ENCODE results near the gene ARHGEF12.

DNA sequence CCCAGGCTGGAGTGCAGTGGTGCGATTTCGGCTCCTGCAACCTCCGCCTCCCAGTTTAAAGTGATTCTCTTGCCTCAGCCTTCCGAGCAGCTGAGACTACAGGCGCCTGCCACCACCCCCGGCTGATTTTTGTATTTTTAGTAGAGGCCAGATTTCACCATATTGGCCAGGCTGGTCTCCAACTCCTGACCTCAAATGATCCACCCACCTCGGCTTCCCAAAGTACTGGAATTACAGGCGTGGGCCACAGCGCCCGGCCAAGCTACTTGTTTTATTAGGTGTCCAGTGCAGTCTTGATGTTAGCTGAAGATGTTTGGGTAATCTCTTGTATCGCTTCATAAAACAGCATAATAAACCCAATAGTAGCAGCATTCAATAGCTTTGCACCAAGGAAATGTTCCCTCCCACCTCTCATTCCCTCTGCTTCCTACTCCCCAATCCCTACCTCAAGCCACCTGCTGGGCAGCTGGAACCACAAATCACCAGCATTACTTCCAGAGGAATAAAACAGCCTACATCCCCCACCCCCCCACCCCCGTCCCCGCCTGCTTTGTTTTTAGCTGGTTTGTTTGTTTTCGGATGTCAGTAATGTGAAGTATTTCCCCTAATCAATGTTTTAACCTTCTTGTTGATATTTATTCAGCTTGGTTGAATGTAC, 164.3 kb downstream of the ARHGEF12 start:
- TF ChIP-seq, protein P1, sequence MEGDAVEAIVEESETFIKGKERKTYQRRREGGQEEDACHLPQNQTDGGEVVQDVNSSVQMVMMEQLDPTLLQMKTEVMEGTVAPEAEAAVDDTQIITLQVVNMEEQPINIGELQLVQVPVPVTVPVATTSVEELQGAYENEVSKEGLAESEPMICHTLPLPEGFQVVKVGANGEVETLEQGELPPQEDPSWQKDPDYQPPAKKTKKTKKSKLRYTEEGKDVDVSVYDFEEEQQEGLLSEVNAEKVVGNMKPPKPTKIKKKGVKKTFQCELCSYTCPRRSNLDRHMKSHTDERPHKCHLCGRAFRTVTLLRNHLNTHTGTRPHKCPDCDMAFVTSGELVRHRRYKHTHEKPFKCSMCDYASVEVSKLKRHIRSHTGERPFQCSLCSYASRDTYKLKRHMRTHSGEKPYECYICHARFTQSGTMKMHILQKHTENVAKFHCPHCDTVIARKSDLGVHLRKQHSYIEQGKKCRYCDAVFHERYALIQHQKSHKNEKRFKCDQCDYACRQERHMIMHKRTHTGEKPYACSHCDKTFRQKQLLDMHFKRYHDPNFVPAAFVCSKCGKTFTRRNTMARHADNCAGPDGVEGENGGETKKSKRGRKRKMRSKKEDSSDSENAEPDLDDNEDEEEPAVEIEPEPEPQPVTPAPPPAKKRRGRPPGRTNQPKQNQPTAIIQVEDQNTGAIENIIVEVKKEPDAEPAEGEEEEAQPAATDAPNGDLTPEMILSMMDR (IDR thresholded peaks at IDR 0.05): no peak
- no peak for TF ChIP-seq POLR2A (IDR thresholded peaks at IDR 0.05)
- no peak for TF ChIP-seq EP300 (IDR thresholded peaks at IDR 0.05)
